SIG-M5 treated with dmso at 0.1 percent for 504 hours (cell line): ENCODE measurements around the gene RAB11A.
"Not testable (repeated sequence)": the region's sequence is repeated elsewhere in the genome, so short reads cannot be mapped to it uniquely, and the experiment has no call there.

Experiments used
- DNase-seq: peaks from one replicate; lab custom pipeline; 2025; ENCODE audit not compliant: unreplicated experiment; lab: John Stamatoyannopoulos, UW

RAB11A gene

GRCh38 chr15:65841121-65841930 is 28.0 kb upstream of the RAB11A start:
- DNase-seq: peak; percentile 36

- DNase-seq: no peak
These were observed 23.3 kb upstream of the RAB11A start for GRCh38 chr15:65845826-65846519.

GRCh38 chr15:65847989-65848388 is 21.3 kb upstream of the RAB11A start:
- DNase-seq: no peak

GRCh38 chr15:65851981-65852380 is 17.3 kb upstream of the RAB11A start:
- no peak for DNase-seq

GRCh38 chr15:65856821-65857455 is 12.4 kb upstream of the RAB11A start:
- DNase-seq: peak; percentile 16

GRCh38 chr15:65857718-65858402 is 11.4 kb upstream of the RAB11A start:
- no peak for DNase-seq

- DNase-seq: peak; percentile 83
These were observed 6.6 kb upstream of the RAB11A start for GRCh38 chr15:65862682-65863081.

GRCh38 chr15:65863106-65863505 is 6.2 kb upstream of the RAB11A start:
- no peak for DNase-seq

GRCh38 chr15:65867244-65867643 is 2.0 kb upstream of the RAB11A start:
- no peak for DNase-seq

GRCh38 chr15:65867933-65868332 is 1.4 kb upstream of the RAB11A start:
- DNase-seq: not testable (repeated sequence)

- DNase-seq: no peak
These were observed 655 bp upstream of the RAB11A start for GRCh38 chr15:65868546-65869125.

GRCh38 chr15:65869954-65870871 is 922 bp downstream of the RAB11A start:
- peak; percentile 38 for DNase-seq

- peak; percentile 82 for DNase-seq
These were observed 1.7 kb downstream of the RAB11A start for GRCh38 chr15:65870889-65871533.

- DNase-seq: not testable (repeated sequence)
These were observed 2.6 kb downstream of the RAB11A start for GRCh38 chr15:65871886-65872285.

- DNase-seq: not testable (repeated sequence)
These were observed 3.3 kb downstream of the RAB11A start for GRCh38 chr15:65872596-65872995.

GRCh38 chr15:65873256-65873655 is 4.0 kb downstream of the RAB11A start:
- DNase-seq: peak; percentile 2

GRCh38 chr15:65875458-65875857 is 6.2 kb downstream of the RAB11A start:
- DNase-seq: no peak

- DNase-seq: no peak
These were observed 8.5 kb downstream of the RAB11A start for GRCh38 chr15:65877749-65878148.

- DNase-seq: no peak
These were observed 12.6 kb downstream of the RAB11A start for GRCh38 chr15:65881766-65882434.
